Forelimb muscle (tissue), 1 donor: ENCODE data around the gene DOLPP1. TPM values are rescaled to one million over a fixed set of nuclear protein-coding genes. Genes with fewer than 3 reads are reported as not detected.

Experiments
- DNase-seq: peaks from one replicate; pipeline ENCODE4 v3.0.0-alpha.2; 2013; ENCODE audit warnings: low read depth
- polyA plus RNA-seq: library from polyadenylated mRNA; unstranded; fragments of 120-200 nt; gene quantifications from one replicate; pipeline ENCODE4 v1.2.1, GENCODE V29; 2013; ENCODE audit not compliant: insufficient read length

The DOLPP1 gene
- polyA plus RNA-seq, 1 donor: 7.7 TPM

- DNase-seq: no peak
Measured at GRCh38 chr9:129094387-129095169, 13.7 kb downstream of the DOLPP1 start.

GRCh38 chr9:129095170-129095667, 14.3 kb downstream of the DOLPP1 start:
- DNase-seq: no peak

- DNase-seq: no peak
Measured at GRCh38 chr9:129095908-129096307, 15.0 kb downstream of the DOLPP1 start.

GRCh38 chr9:129097671-129098306, 16.9 kb downstream of the DOLPP1 start:
- no peak for DNase-seq

GRCh38 chr9:129098328-129098727, 17.4 kb downstream of the DOLPP1 start:
- DNase-seq: no peak

GRCh38 chr9:129100383-129101169, 19.7 kb downstream of the DOLPP1 start:
- DNase-seq: no peak

GRCh38 chr9:129101279-129101678, 20.4 kb downstream of the DOLPP1 start:
- DNase-seq: no peak

- DNase-seq: no peak
Measured at GRCh38 chr9:129102095-129102525, 21.2 kb downstream of the DOLPP1 start.

- no peak for DNase-seq
Measured at GRCh38 chr9:129102791-129103594, 22.1 kb downstream of the DOLPP1 start.

GRCh38 chr9:129103595-129103965, 22.7 kb downstream of the DOLPP1 start:
- DNase-seq: no peak

- DNase-seq: no peak
Measured at GRCh38 chr9:129104051-129104450, 23.1 kb downstream of the DOLPP1 start.

GRCh38 chr9:129105857-129106694, 25.2 kb downstream of the DOLPP1 start:
- DNase-seq: no peak

GRCh38 chr9:129107651-129108050, 26.7 kb downstream of the DOLPP1 start:
- no peak for DNase-seq

GRCh38 chr9:129108083-129108804, 27.3 kb downstream of the DOLPP1 start:
- DNase-seq: no peak

GRCh38 chr9:129108805-129109536, 28.1 kb downstream of the DOLPP1 start:
- no peak for DNase-seq

- DNase-seq: no peak
Measured at GRCh38 chr9:129109537-129109903, 28.6 kb downstream of the DOLPP1 start.

GRCh38 chr9:129109952-129110739, 29.2 kb downstream of the DOLPP1 start:
- DNase-seq: no peak

- DNase-seq: peak; percentile 87
Measured at GRCh38 chr9:129110740-129111527, 30.0 kb downstream of the DOLPP1 start, which contains the start of the genes CRAT and PTPA. Gene CRAT, minus strand, starts transcription at chr9:129110793. Its CDS starts 284 bp downstream, at chr9:129110509. Gene PTPA, plus strand, starts transcription at chr9:129111415. Its CDS starts 186 bp downstream, at chr9:129111601.
